Measurements from ENCODE around the gene NSG1. TPM values are rescaled to one million over a fixed set of nuclear protein-coding genes. Genes with fewer than 3 reads are reported as not detected.

Gene NSG1
- total and polyA plus RNA-seq, 2 of the 13 experiments (the other 11 are each of a cell fraction or from before 2014, with no cell fraction given) = not detected

- TF ChIP-seq ZNF260 (CRISPR knock-in tag; IDR thresholded peaks at IDR 0.05; ENCODE audit: borderline replicate concordance, low read depth) = no peak
Observed at GRCh38 chr4:4361883-4362282, 25.0 kb upstream of the NSG1 start (continued).

GRCh38 chr4:4362991-4363697, 23.8 kb upstream of the NSG1 start:
- H2AFZ ChIP-seq (ENCODE audit: low read length) = no peak overlapping the region
- no peak overlapping the region for H3K27ac ChIP-seq (ENCODE audit: extremely low read length, insufficient read depth, low read length)
- H3K79me2 ChIP-seq (ENCODE audit: insufficient read depth, low read length) = no peaks in the 10 kb centered on the region
- in situ Hi-C loops (cut with HindIII; ENCODE audit: extremely low pct_ligation_motif_present, low pct_unique_long_range_greater_than_20kb) = no loop called here
- H3K27me3 ChIP-seq (ENCODE audit: control insufficient read depth in 1 of 2, insufficient read depth in 2 of 2, low read length in 2 of 2) = peaks cover 0 to 23% of the 10 kb centered on the region in 2 experiments; a peak in 3 of 5 replicates
- FAIRE-seq (no peak), ATAC-seq (peak; percentile 66), DNase-seq (ENCODE audit: low spot score) (no peak)
- 29% methylated on average over 13 of the region's 16 CpGs for WGBS (ENCODE audit: low lambda C conversion rate)
- no TSS peak for BruUV-seq (replicated peaks)
- no peaks in the 10 kb centered on the region for H4K20me1 ChIP-seq (ENCODE audit: insufficient read depth, low read length)
- H3K4me3 ChIP-seq (replicated peaks in 1 of 3; ENCODE audit: insufficient read depth in 1 of 3, low read depth in 2 of 3, low read length in 3 of 3) = no peak overlapping the region
- H3K4me2 ChIP-seq (ENCODE audit: low read depth, low read length) = no peak overlapping the region
- ChIA-PET CTCF (ENCODE audit: low intra/inter-chr PET ratio, low total read pairs) (no interaction called here), POLR2A (no interaction called here)
- no peak overlapping the region for H3K9ac ChIP-seq (ENCODE audit: insufficient read depth, low read depth, low read length)
- intact Hi-C loops (cut with micrococcal nuclease; ENCODE audit: unreplicated experiment) = no loop called here
- no peaks in the 10 kb centered on the region for H3K4me1 ChIP-seq (ENCODE audit: insufficient read depth, low read length)
- no peaks in the 10 kb centered on the region for H3K9me3 ChIP-seq (ENCODE audit: low read length)
- TF ChIP-seq ZNF768 (CRISPR knock-in tag; IDR thresholded peaks at IDR 0.05) (0 out of 2 replicates have a peak, but pooled peaks have one; percentile 16), STAG1 (CRISPR knock-in tag; IDR thresholded peaks at IDR 0.05) (peak; percentile 39), CTCF (CRISPR knock-in tag; IDR thresholded peaks at IDR 0.05) (peak; percentile 51), SNRNP70 (IDR thresholded peaks at IDR 0.05; ENCODE audit: low read depth, low read length) (no peak), HMG20A (CRISPR knock-in tag; IDR thresholded peaks at IDR 0.05; ENCODE audit: borderline replicate concordance) (no peak), ZNF503 (CRISPR knock-in tag; IDR thresholded peaks at IDR 0.05) (no peak), SYNCRIP (IDR thresholded peaks at IDR 0.05; ENCODE audit: insufficient read depth, low read depth, low read length) (no peak), HDAC6 (IDR thresholded peaks at IDR 0.05; ENCODE audit: low read depth, low read length) (no peak), ZNF567 (CRISPR knock-in tag; IDR thresholded peaks at IDR 0.05; ENCODE audit: borderline replicate concordance) (no peak), ZNF737 (CRISPR knock-in tag; IDR thresholded peaks at IDR 0.05; ENCODE audit: borderline replicate concordance) (no peak)
- H3K36me3 ChIP-seq (replicated peaks in 1 of 2; ENCODE audit: control insufficient read depth in 1 of 2, insufficient read depth in 2 of 2, low read length in 2 of 2) = no peaks in the 10 kb centered on the region

Data from HepG2 (cell line).